ENCODE results near the gene CDYL2. TPM values are rescaled to one million over a fixed set of nuclear protein-coding genes. Genes with fewer than 3 reads are reported as not detected.
"Not testable (repeated sequence)": the region's sequence is repeated elsewhere in the genome, so short reads cannot be mapped to it uniquely, and the experiment has no call there.

The CDYL2 gene
- total RNA-seq, 2 experiments from 2014 or later = 7.4 to 9.7 TPM

DNA sequence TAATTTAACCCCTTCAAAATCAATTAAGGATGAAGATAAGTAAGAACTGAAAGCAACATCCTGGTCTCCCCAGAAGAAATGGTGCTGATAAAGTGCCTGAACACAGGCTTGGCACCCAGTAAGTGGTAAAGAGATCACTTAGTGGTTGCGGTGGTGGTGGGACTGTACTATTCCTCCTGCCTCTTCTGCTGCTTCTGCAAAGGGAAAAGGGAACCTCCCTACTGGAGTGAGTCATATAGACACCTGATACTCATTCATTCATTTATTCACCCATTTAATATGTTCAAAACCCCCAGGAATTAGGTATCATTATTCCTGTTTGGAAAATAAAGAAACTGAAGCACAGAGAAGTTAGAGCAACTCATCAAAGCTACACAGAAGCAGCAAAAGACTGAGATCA is 60.6 kb downstream of the CDYL2 start:
- H3K27ac Mint-ChIP-seq = no peak overlapping the region
- peaks cover 22% of the 10 kb centered on the region for H3K36me3 Mint-ChIP-seq
- no peak overlapping the region for H3K4me3 Mint-ChIP-seq
- no peaks in the 10 kb centered on the region for H3K27me3 Mint-ChIP-seq
- H3K9me3 Mint-ChIP-seq = peaks cover 5% of the 10 kb centered on the region
- H3K4me1 Mint-ChIP-seq = peaks cover 10% of the 10 kb centered on the region
- DNase-seq = no peak

- H3K36me3 Mint-ChIP-seq = peaks cover 21% of the 10 kb centered on the region
- no peak for DNase-seq
- H3K4me1 Mint-ChIP-seq = peaks cover 8% of the 10 kb centered on the region
- no peak overlapping the region for H3K27ac Mint-ChIP-seq
- no peak overlapping the region for H3K4me3 Mint-ChIP-seq
- no peaks in the 10 kb centered on the region for H3K27me3 Mint-ChIP-seq
- peaks cover 5% of the 10 kb centered on the region for H3K9me3 Mint-ChIP-seq
Measured at GRCh38 chr16:80743273-80743672, 61.1 kb downstream of the CDYL2 start.

GRCh38 chr16:80742331-80742730 is 62.1 kb downstream of the CDYL2 start:
- Mint-ChIP-seq H3K9me3 (peaks cover 5% of the 10 kb centered on the region), H3K4me1 (peaks cover 8% of the 10 kb centered on the region)

GRCh38 chr16:80741724-80742123 is 62.7 kb downstream of the CDYL2 start:
- Mint-ChIP-seq H3K27me3 (no peaks in the 10 kb centered on the region), H3K9me3 (peaks cover 5% of the 10 kb centered on the region), H3K36me3 (peaks cover 21% of the 10 kb centered on the region), H3K4me1 (peaks cover 8% of the 10 kb centered on the region), H3K27ac (no peak overlapping the region), H3K4me3 (no peak overlapping the region)
- no peak for DNase-seq

More at GRCh38 chr16:80742331-80742730, 62.1 kb downstream of the CDYL2 start:
- no peak for DNase-seq
- Mint-ChIP-seq H3K36me3 (peaks cover 21% of the 10 kb centered on the region), H3K27me3 (no peaks in the 10 kb centered on the region), H3K27ac (no peak overlapping the region), H3K4me3 (no peak overlapping the region)

- Mint-ChIP-seq H3K4me1 (peaks cover 8% of the 10 kb centered on the region), H3K4me3 (no peak overlapping the region), H3K27ac (no peak overlapping the region), H3K36me3 (peaks cover 21% of the 10 kb centered on the region), H3K9me3 (peaks cover 5% of the 10 kb centered on the region), H3K27me3 (no peaks in the 10 kb centered on the region)
- peak; percentile 6 for DNase-seq
Measured at GRCh38 chr16:80739523-80739922, 64.9 kb downstream of the CDYL2 start.

GRCh38 chr16:80738521-80738920 is 65.9 kb downstream of the CDYL2 start:
- Mint-ChIP-seq H3K36me3 (peaks cover 21% of the 10 kb centered on the region), H3K27ac (no peak overlapping the region), H3K4me1 (peaks cover 5% of the 10 kb centered on the region), H3K27me3 (no peaks in the 10 kb centered on the region), H3K9me3 (peaks cover 5% of the 10 kb centered on the region), H3K4me3 (no peak overlapping the region)
- no peak for DNase-seq

DNA sequence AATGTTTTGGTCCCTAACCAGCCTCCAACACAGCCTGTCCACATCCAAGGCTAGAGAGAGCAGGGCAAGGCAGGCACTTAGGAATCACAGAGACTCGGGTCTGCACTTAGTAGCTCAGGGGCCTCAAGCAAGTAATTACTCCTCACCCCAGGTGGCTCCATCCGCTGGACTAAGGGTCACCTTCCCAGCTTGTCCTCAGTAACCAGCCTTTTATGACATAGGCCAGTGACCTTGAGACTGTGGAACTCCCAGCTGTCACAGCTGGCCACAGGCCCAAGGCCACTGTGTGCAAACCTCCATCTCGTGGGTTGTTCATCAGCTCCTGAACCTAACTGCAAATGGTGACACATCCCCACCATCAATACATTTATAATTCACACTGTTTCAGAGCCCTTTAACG is 68.6 kb downstream of the CDYL2 start:
- Mint-ChIP-seq H3K27me3 (no peaks in the 10 kb centered on the region), H3K4me3 (no peak overlapping the region), H3K4me1 (peaks cover 5% of the 10 kb centered on the region), H3K27ac (no peak overlapping the region), H3K36me3 (peaks cover 13% of the 10 kb centered on the region), H3K9me3 (peaks cover 19% of the 10 kb centered on the region)
- DNase-seq = no peak

DNA sequence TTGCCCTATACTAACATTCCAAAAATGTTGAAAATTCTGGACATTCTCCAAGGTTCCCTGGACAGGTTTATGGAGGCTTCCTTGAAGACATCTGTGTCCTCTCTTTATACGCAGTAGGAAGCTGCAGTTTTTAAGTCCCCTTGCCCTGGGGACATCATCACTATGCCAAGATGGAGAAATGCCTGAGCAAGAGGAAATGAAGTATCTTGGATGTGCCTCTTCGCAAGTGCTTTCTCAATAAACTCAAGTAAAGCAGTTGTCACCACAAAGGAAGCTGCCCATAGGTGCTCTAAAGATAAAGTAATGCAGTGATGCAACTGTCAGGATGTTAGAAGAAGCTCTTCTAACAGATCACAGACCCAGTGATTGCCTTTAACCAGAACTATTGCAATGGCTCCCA is 71.0 kb downstream of the CDYL2 start:
- no peak overlapping the region for H3K27ac Mint-ChIP-seq

GRCh38 chr16:80731915-80732314 is 72.5 kb downstream of the CDYL2 start:
- H3K4me3 Mint-ChIP-seq = no peak overlapping the region
- no peak overlapping the region for H3K27ac Mint-ChIP-seq
- H3K27me3 Mint-ChIP-seq = no peaks in the 10 kb centered on the region
- peaks cover 19% of the 10 kb centered on the region for H3K9me3 Mint-ChIP-seq
- no peak for DNase-seq
- H3K4me1 Mint-ChIP-seq = peaks cover 4% of the 10 kb centered on the region
- H3K36me3 Mint-ChIP-seq = peaks cover 4% of the 10 kb centered on the region

More for the DNA sequence above, 71.0 kb downstream of the CDYL2 start:
- no peak for DNase-seq
- H3K36me3 Mint-ChIP-seq = peaks cover 4% of the 10 kb centered on the region
- no peaks in the 10 kb centered on the region for H3K4me1 Mint-ChIP-seq
- H3K9me3 Mint-ChIP-seq = peaks cover 19% of the 10 kb centered on the region
- H3K4me3 Mint-ChIP-seq = no peak overlapping the region
- H3K27me3 Mint-ChIP-seq = no peaks in the 10 kb centered on the region

DNA sequence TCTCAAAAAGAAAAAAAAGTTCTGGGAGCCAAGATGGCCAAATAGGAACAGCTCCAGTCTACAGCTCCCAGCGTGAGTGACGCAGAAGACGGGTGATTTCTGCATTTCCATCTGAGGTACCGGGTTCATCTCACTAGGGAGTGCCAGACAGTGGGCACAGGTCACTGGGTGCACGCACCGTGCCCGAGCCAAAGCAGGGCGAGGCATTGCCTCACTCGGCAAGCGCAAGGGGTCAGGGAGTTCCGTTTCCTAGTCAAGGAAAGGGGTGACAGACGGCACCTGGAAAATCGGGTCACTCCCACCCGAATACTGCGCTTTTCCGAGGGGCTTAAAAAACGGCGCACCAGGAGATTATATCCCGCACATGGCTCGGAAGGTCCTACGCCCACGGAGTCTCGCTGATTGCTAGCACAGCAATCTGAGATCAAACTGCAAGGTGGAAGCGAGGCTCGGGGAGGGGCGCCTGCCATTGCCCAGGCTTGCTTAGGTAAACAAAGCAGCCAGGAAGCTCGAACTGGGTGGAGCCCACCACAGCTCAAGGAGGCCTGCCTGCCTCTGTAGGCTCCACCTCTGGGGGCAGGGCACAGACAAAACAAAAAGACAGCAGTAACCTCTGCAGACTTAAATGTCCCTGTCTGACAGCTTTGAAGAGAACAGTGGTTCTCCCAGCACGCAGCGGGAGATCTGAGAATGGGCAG is 77.2 kb downstream of the CDYL2 start:
- H3K9me3 Mint-ChIP-seq = peaks cover 20% of the 10 kb centered on the region
- H3K27me3 Mint-ChIP-seq, DNase-seq, H3K27ac Mint-ChIP-seq, H3K4me3 Mint-ChIP-seq, H3K4me1 Mint-ChIP-seq, H3K36me3 Mint-ChIP-seq: not testable (repeated sequence)

DNA sequence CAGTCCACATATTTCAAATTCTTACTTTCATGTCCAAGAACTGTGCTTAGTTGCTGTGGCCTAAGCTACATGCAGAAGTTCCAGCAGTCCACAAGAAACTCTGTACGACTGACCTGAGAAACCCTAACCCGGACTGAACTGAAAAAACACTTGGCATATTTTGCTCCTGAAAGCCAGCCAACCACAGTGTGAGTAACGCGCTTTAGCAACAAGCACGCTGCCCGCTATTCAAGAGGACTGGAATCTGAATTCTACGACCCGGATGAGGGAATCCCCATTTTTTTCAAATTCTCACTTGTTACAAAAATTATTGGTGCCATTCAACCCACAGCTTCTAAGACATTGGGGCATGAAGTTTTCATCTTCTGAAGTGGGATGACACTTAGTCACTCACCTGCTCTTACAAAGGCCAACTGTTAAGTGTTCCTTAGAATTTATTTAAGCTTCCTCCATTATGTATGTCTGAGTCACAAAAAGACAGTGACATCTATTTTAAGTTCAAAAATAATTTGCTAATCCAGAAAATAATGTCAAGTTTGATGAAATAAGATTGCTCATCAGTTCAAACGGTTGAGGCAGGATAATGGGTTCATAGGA is 78.7 kb downstream of the CDYL2 start:
- peaks cover 7% of the 10 kb centered on the region for H3K9me3 Mint-ChIP-seq
- no peak overlapping the region for H3K4me3 Mint-ChIP-seq
- H3K27ac Mint-ChIP-seq = no peak overlapping the region
- no peaks in the 10 kb centered on the region for H3K27me3 Mint-ChIP-seq
- no peak for DNase-seq
- H3K36me3 Mint-ChIP-seq = peaks cover 4% of the 10 kb centered on the region
- peaks cover 7% of the 10 kb centered on the region for H3K4me1 Mint-ChIP-seq

GRCh38 chr16:80723981-80724380 is 80.4 kb downstream of the CDYL2 start:
- Mint-ChIP-seq H3K36me3 (peaks cover 4% of the 10 kb centered on the region), H3K27ac (no peak overlapping the region), H3K27me3 (no peaks in the 10 kb centered on the region), H3K4me3 (no peak overlapping the region), H3K4me1 (peaks cover 7% of the 10 kb centered on the region), H3K9me3 (peaks cover 5% of the 10 kb centered on the region)
- DNase-seq = no peak

GRCh38 chr16:80723091-80723490 is 81.3 kb downstream of the CDYL2 start:
- Mint-ChIP-seq H3K4me3 (no peak overlapping the region), H3K27me3 (no peaks in the 10 kb centered on the region), H3K27ac (no peak overlapping the region), H3K36me3 (peaks cover 2% of the 10 kb centered on the region), H3K9me3 (peaks cover 4% of the 10 kb centered on the region), H3K4me1 (peaks cover 7% of the 10 kb centered on the region)
- DNase-seq = no peak

- Mint-ChIP-seq H3K4me3 (no peak overlapping the region), H3K9me3 (peaks cover 3% of the 10 kb centered on the region), H3K36me3 (peaks cover 2% of the 10 kb centered on the region), H3K27ac (no peak overlapping the region), H3K4me1 (peaks cover 3% of the 10 kb centered on the region), H3K27me3 (no peaks in the 10 kb centered on the region)
- DNase-seq = no peak
Measured at GRCh38 chr16:80720804-80721371, 83.5 kb downstream of the CDYL2 start.

- Mint-ChIP-seq H3K27ac (no peak overlapping the region), H3K27me3 (no peaks in the 10 kb centered on the region), H3K4me3 (no peak overlapping the region), H3K9me3 (peaks cover 3% of the 10 kb centered on the region), H3K4me1 (peaks cover 3% of the 10 kb centered on the region), H3K36me3 (peaks cover 2% of the 10 kb centered on the region)
- no peak for DNase-seq
Measured at GRCh38 chr16:80719573-80719972, 84.8 kb downstream of the CDYL2 start.

Data from activated naive CD8-positive, alpha-beta T cell treated with anti-CD3 and anti-CD28 coated beads for 36 hours (primary cell).